Right atrium auricular region (tissue), 2 donors: Measurements from ENCODE around the gene RNASEH2C. TPM values are rescaled to one million over a fixed set of nuclear protein-coding genes. Genes with fewer than 3 reads are reported as not detected.
"Not testable (repeated sequence)": the region's sequence is repeated elsewhere in the genome, so short reads cannot be mapped to it uniquely, and the experiment has no call there.

Experiments used
- DNase-seq: peaks from one replicate; pipeline ENCODE4 v3.0.0-alpha.2; 2019; ENCODE audit warnings: low spot score
- H3K27ac ChIP-seq, 2 donors: fragments of 200-600 bp; sonication (generic); 1 replicate in 1 of 2; 2 replicates in 1 of 2; pipeline ENCODE4 v1.5.1; 2016 to 2019
- H3K27me3 ChIP-seq, 2 donors: fragments of 200-600 bp; sonication (generic); one replicate each; pipeline versions ENCODE4 v1.5.1 to v1.6.0; 2017 to 2019
- H3K36me3 ChIP-seq: fragments of 200-600 bp; sonication (generic); one replicate; pipeline ENCODE4 v1.5.1; 2016
- H3K4me1 ChIP-seq, 2 donors: fragments of 200-600 bp; sonication (generic); one replicate each; pipeline versions ENCODE4 v1.5.1 to v1.6.0; 2017 to 2019
- H3K4me3 ChIP-seq, 2 donors: fragments of 200-600 bp; sonication (generic); 1 replicate in 1 of 2; 2 replicates in 1 of 2; pipeline ENCODE4 v1.5.1; 2017 to 2019; ENCODE audit warnings: mild to moderate bottlenecking in 1 of 2, moderate library complexity in 1 of 2
- H3K9me3 ChIP-seq, 2 donors: fragments of 200-600 bp; sonication (generic); one replicate each; pipeline ENCODE4 v1.5.1; 2019
- total RNA-seq, 2 donors: library from RNA; depleted of rRNA; stranded (reverse); fragments of >200 nt; gene quantifications; one replicate each; pipeline ENCODE4 v1.1.0, GENCODE V29; 2016
- TF ChIP-seq, protein P1 (sequence below), 2 donors: fragments of 200-600 bp; sonication (generic); IDR thresholded peaks; one replicate each; pipeline ENCODE4 v1.5.1; 2019; ENCODE audit warnings: antibody characterized with exemption in 2 of 2

Gene RNASEH2C
- total RNA-seq, 2 donors from 2014 or later = 105 to 194 TPM

GRCh38 chr11:65711785-65712632 lies 8.6 kb downstream of the RNASEH2C start, which contains the start of gene KAT5:
Gene KAT5, plus strand, starts transcription at chr11:65712252. Its CDS starts 16 bp downstream, at chr11:65712268.
- H3K27ac ChIP-seq = peak within 1 kb of the TSS; percentile 97 to 99
- H3K36me3 ChIP-seq = peaks cover 39% of the 10 kb centered on the region
- H3K4me1 ChIP-seq = peaks cover 0 to 20% of the 10 kb centered on the region in 2 donors
- H3K9me3 ChIP-seq = no peaks in the 10 kb centered on the region
- peak within 1 kb of the TSS; percentile 65 to 78 for H3K4me3 ChIP-seq
- TF ChIP-seq, protein P1, sequence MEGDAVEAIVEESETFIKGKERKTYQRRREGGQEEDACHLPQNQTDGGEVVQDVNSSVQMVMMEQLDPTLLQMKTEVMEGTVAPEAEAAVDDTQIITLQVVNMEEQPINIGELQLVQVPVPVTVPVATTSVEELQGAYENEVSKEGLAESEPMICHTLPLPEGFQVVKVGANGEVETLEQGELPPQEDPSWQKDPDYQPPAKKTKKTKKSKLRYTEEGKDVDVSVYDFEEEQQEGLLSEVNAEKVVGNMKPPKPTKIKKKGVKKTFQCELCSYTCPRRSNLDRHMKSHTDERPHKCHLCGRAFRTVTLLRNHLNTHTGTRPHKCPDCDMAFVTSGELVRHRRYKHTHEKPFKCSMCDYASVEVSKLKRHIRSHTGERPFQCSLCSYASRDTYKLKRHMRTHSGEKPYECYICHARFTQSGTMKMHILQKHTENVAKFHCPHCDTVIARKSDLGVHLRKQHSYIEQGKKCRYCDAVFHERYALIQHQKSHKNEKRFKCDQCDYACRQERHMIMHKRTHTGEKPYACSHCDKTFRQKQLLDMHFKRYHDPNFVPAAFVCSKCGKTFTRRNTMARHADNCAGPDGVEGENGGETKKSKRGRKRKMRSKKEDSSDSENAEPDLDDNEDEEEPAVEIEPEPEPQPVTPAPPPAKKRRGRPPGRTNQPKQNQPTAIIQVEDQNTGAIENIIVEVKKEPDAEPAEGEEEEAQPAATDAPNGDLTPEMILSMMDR (IDR thresholded peaks at IDR 0.05) = peak; percentile 98
- H3K27me3 ChIP-seq = no peaks in the 10 kb centered on the region
- DNase-seq = peak; percentile 100

GRCh38 chr11:65710421-65710820 lies 10.2 kb downstream of the RNASEH2C start:
- Histone ChIP-seq H3K27ac (peak overlapping the region in 1 of 2 donors; percentile 99), H3K36me3 (peaks cover 24% of the 10 kb centered on the region), H3K9me3 (no peaks in the 10 kb centered on the region), H3K4me3 (no peak overlapping the region), H3K27me3 (no peaks in the 10 kb centered on the region), H3K4me1 (peaks cover 0 to 25% of the 10 kb centered on the region in 2 donors)
- TF ChIP-seq, protein P1 (IDR thresholded peaks at IDR 0.05) = no peak
- DNase-seq = no peak

DNA sequence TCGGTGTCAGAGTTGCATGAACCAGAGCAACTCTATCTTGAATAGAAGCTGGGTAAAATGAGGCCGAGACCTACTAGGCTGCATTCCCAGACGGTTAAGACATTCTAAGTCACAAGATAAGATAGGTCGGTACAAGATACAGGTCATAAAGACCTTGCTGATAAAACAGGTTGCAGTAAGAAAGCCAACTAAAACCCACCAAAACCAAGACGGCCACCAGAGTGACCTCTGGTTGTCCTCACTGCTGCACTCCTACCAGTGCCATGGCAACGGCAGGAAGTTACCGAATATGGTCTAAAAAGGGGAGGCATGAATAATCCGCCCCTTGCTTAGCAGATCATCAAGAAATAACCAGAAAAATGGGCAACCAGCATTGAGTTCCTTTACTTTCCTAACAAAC lies 10.9 kb downstream of the RNASEH2C start:
- no peak overlapping the region for H3K27ac ChIP-seq
- H3K4me3 ChIP-seq = no peak overlapping the region
- peaks cover 0 to 25% of the 10 kb centered on the region in 2 donors for H3K4me1 ChIP-seq
- DNase-seq = no peak
- H3K27me3 ChIP-seq = no peaks in the 10 kb centered on the region
- TF ChIP-seq, protein P1 (IDR thresholded peaks at IDR 0.05) = no peak
- H3K9me3 ChIP-seq = no peaks in the 10 kb centered on the region
- H3K36me3 ChIP-seq = peaks cover 17% of the 10 kb centered on the region

DNA sequence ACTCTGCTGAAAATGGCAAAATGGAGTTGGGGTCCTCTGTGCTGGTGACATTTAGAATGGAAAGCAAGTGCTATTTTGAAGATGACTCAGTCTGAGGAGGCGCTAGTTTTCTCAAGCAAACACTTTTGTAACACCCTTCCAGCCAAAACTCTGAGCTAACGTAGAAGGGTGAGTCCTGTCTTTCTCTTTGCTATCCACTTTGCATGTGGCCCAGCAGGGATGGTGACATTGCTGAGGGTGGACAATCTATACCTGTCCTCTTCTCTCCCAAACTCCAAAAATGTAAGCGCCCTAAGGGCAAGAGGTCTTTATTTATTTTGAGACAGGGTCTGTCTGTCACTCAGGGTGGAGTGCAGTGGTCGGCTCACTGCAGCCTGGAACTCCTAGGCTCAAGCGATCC lies 12.1 kb downstream of the RNASEH2C start:
- no peak overlapping the region for H3K4me3 ChIP-seq
- DNase-seq = no peak
- H3K9me3 ChIP-seq = no peaks in the 10 kb centered on the region
- H3K36me3 ChIP-seq = peaks cover 5% of the 10 kb centered on the region
- H3K27me3 ChIP-seq = no peaks in the 10 kb centered on the region
- TF ChIP-seq, protein P1 (IDR thresholded peaks at IDR 0.05) = no peak
- peaks cover 0 to 22% of the 10 kb centered on the region in 2 donors for H3K4me1 ChIP-seq
- no peak overlapping the region for H3K27ac ChIP-seq

- not testable (repeated sequence) for DNase-seq, H3K4me3 ChIP-seq, H3K36me3 ChIP-seq, H3K27ac ChIP-seq, H3K27me3 ChIP-seq, H3K9me3 ChIP-seq
- peaks cover 0 to 13% of the 10 kb centered on the region in 2 donors for H3K4me1 ChIP-seq
Measured at GRCh38 chr11:65707002-65707401, 13.6 kb downstream of the RNASEH2C start.

DNA sequence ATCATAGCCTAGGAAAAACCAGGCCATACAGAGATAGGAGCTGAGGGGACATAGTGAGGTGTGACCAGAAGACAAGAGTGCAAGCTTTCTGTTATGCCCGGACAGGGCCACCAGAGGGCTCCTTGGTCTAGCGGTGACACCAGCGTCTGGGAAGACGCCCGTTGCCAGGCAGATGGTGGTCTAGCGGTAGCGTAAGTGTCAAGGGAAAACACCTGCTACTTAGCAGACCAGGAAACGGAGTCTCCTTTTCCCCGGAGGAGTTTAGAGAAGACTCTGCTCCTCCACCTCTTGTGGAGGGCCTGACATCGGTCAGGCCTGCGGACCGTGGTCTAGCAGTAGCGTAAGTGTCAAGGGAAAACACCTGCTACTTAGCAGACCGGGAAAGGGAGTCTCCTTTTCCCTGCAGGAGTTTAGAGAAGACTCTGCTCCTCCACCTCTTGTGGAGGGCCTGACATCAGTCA lies 14.3 kb downstream of the RNASEH2C start:
- H3K36me3 ChIP-seq, H3K27me3 ChIP-seq, H3K9me3 ChIP-seq, H3K27ac ChIP-seq: not testable (repeated sequence)
- TF ChIP-seq, protein P1 (IDR thresholded peaks at IDR 0.05) = peak; percentile 61 to 81
- DNase-seq = peak; percentile 80
- Histone ChIP-seq H3K4me1 (peaks cover 0 to 13% of the 10 kb centered on the region in 2 donors), H3K4me3 (peak overlapping the region in 1 of 2 donors; percentile 17)
